ENCODE results near the gene UTP14C. TPM values are rescaled to one million over a fixed set of nuclear protein-coding genes. Genes with fewer than 3 reads are reported as not detected.

Gene UTP14C
- total RNA-seq, 1 experiment from 2014 or later, result 9.0 TPM

DNA sequence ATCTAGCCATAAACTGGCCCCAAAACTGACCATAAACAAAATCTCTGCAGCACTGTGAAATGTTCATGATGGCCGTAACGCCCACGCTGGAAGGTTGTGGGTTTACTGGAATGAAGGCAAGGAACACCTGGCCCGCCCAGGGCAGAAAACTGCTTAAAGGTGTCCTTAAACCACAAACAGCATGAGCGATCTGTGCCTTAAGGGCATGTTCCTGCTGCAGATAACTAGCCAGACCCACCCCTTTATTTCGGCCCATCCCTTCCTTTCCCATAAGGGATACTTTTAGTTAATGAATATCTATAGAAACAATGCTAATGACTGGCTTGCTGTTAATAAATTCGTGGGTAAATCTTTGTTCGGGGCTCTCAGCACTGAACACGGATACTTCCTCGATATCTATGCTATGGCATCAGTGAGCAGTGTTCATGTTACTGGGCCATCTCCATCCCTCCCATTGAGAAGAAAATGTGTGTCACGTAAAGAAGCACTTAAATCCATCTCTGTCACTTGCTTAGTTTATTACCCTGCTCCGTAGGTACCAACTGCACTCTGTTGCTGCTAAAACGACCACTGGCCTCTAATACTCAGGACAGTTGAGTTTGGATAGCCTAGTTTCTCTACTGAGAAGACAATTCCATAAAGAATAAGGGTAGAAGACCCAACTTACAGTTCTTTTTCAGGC lies 18.5 kb upstream of the UTP14C start (continued):
- TF ChIP-seq, protein P1, sequence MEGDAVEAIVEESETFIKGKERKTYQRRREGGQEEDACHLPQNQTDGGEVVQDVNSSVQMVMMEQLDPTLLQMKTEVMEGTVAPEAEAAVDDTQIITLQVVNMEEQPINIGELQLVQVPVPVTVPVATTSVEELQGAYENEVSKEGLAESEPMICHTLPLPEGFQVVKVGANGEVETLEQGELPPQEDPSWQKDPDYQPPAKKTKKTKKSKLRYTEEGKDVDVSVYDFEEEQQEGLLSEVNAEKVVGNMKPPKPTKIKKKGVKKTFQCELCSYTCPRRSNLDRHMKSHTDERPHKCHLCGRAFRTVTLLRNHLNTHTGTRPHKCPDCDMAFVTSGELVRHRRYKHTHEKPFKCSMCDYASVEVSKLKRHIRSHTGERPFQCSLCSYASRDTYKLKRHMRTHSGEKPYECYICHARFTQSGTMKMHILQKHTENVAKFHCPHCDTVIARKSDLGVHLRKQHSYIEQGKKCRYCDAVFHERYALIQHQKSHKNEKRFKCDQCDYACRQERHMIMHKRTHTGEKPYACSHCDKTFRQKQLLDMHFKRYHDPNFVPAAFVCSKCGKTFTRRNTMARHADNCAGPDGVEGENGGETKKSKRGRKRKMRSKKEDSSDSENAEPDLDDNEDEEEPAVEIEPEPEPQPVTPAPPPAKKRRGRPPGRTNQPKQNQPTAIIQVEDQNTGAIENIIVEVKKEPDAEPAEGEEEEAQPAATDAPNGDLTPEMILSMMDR (IDR thresholded peaks at IDR 0.05 in 2 of 3, conservative IDR thresholded peaks at IDR 0.05 in 1 of 3; ENCODE audit: borderline replicate concordance in 1 of 3, insufficient read depth in 1 of 3, low read depth in 2 of 3, low read length in 2 of 3), result no peak
- no peak for TF ChIP-seq POLR2AphosphoS5 (IDR thresholded peaks at IDR 0.05; ENCODE audit: low read depth, low read length)

DNA sequence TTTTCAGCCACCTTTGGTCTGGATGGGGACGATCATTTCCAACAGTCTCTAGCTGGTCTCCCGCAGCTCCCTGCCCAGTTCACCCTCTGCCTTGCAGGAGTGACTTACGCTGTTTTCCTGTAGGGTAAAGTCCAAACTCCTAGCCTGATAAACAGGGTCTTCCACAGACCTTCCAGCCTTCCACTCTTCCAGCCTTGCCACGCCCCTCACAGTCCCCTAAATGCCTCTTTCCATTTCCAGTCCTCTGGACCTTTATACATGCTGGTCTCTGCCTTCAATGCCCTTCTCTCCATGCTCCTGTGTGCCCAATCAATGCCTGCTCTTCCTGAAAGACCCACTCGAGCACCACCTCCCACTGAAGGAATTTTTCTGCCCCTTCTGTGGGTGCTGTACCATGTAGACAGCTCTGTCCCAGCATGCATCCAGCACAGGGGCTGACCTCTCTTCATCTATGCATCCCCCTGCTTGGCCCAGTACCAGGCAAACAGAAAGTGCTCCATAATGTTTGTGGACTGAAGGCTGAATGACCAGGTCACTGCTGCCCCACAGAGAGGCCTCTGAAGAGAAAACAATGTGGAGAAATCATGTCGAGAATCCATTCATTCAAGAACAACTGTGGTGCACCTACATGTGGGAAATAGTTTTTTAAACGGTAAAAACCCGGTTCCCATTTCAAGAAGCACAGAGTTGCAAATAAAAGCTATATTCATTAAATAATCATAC lies 17.8 kb upstream of the UTP14C start:
- Histone ChIP-seq H3K4me3 (replicated peaks in 1 of 2; ENCODE audit: low read depth in 1 of 2, low read length in 2 of 2) (no peak overlapping the region), H3K9me2 (ENCODE audit: insufficient read depth) (no peaks in the 10 kb centered on the region), H3K79me2 (ENCODE audit: insufficient read depth, low read length) (no peaks in the 10 kb centered on the region), H2AFZ (ENCODE audit: low read depth, low read length, poor library complexity, severe bottlenecking) (no peak overlapping the region), H3K4me1 (ENCODE audit: control insufficient read depth in 1 of 2, insufficient read depth in 2 of 2, low read length in 2 of 2) (peaks cover 4 to 6% of the 10 kb centered on the region in 2 experiments), H3K9ac (ENCODE audit: low read length) (no peak overlapping the region), H3K27ac (ENCODE audit: low read depth, low read length) (no peak overlapping the region), H3K4me2 (ENCODE audit: low read length) (no peak overlapping the region), H4K20me1 (ENCODE audit: insufficient read depth) (no peaks in the 10 kb centered on the region), H3K36me3 (ENCODE audit: control insufficient read depth in 1 of 2, insufficient read depth in 2 of 2, low read length in 2 of 2) (no peaks in the 10 kb centered on the region), H3K9me3 (ENCODE audit: control insufficient read depth in 1 of 2, insufficient read depth in 1 of 2, low read depth in 1 of 2, low read length in 2 of 2) (no peaks in the 10 kb centered on the region), H3K27me3 (ENCODE audit: insufficient read depth, low read length) (no peaks in the 10 kb centered on the region)
- BruUV-seq (replicated peaks), result no TSS peak
- CTCF ChIA-PET, result no interaction called here
- intact Hi-C loops (cut with micrococcal nuclease), result no loop called here
- ATAC-seq (no peak), DNase-seq (ENCODE audit: low read depth, low spot score) (no peak)
- POLR2A ChIA-PET, result no interaction called here
- RAD21 ChIA-PET (ENCODE audit: low non-redundant PET in 1 of 2, low total read pairs in 2 of 2, uncharacterized antibody in 2 of 2, unreplicated experiment in 2 of 2), result no interaction called here
- no peak for TF ChIP-seq POLR2AphosphoS5 (IDR thresholded peaks at IDR 0.05; ENCODE audit: low read depth, low read length)
- no peak for TF ChIP-seq SP1 (IDR thresholded peaks at IDR 0.05; ENCODE audit: low read depth)
- TF ChIP-seq, protein P2, sequence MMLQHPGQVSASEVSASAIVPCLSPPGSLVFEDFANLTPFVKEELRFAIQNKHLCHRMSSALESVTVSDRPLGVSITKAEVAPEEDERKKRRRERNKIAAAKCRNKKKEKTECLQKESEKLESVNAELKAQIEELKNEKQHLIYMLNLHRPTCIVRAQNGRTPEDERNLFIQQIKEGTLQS (IDR thresholded peaks at IDR 0.05), result no peak
- no peak for TF ChIP-seq TCF7L2 (IDR thresholded peaks at IDR 0.05; ENCODE audit: borderline replicate concordance, extremely low read depth, insufficient read depth, insufficient read length)
- TF ChIP-seq, protein P3, sequence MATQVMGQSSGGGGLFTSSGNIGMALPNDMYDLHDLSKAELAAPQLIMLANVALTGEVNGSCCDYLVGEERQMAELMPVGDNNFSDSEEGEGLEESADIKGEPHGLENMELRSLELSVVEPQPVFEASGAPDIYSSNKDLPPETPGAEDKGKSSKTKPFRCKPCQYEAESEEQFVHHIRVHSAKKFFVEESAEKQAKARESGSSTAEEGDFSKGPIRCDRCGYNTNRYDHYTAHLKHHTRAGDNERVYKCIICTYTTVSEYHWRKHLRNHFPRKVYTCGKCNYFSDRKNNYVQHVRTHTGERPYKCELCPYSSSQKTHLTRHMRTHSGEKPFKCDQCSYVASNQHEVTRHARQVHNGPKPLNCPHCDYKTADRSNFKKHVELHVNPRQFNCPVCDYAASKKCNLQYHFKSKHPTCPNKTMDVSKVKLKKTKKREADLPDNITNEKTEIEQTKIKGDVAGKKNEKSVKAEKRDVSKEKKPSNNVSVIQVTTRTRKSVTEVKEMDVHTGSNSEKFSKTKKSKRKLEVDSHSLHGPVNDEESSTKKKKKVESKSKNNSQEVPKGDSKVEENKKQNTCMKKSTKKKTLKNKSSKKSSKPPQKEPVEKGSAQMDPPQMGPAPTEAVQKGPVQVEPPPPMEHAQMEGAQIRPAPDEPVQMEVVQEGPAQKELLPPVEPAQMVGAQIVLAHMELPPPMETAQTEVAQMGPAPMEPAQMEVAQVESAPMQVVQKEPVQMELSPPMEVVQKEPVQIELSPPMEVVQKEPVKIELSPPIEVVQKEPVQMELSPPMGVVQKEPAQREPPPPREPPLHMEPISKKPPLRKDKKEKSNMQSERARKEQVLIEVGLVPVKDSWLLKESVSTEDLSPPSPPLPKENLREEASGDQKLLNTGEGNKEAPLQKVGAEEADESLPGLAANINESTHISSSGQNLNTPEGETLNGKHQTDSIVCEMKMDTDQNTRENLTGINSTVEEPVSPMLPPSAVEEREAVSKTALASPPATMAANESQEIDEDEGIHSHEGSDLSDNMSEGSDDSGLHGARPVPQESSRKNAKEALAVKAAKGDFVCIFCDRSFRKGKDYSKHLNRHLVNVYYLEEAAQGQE (IDR thresholded peaks at IDR 0.05; ENCODE audit: low read depth), result no peak
- TF ChIP-seq SRF (IDR thresholded peaks at IDR 0.05; ENCODE audit: low read depth), result no peak
- TF ChIP-seq YY1 (IDR thresholded peaks at IDR 0.05; ENCODE audit: extremely low read depth, insufficient replicate concordance, low read depth, low read length), result no peak
- no peak for TF ChIP-seq SIN3A (IDR thresholded peaks at IDR 0.05; ENCODE audit: low read depth)
- TF ChIP-seq, protein P1 (IDR thresholded peaks at IDR 0.05 in 2 of 3, conservative IDR thresholded peaks at IDR 0.05 in 1 of 3; ENCODE audit: borderline replicate concordance in 1 of 3, insufficient read depth in 1 of 3, low read depth in 2 of 3, low read length in 2 of 3), result no peak
- no peak for TF ChIP-seq CBX3 (IDR thresholded peaks at IDR 0.05; ENCODE audit: low read depth)
- no peak for TF ChIP-seq ELF1 (IDR thresholded peaks at IDR 0.05; ENCODE audit: borderline replicate concordance, low read depth)

Data from HCT116 (cell line).